ENCODE data around the gene FCHO1.

The FCHO1 gene

GRCh38 chr19:17767559-17767958 is 16.3 kb downstream of the FCHO1 start:
- Histone ChIP-seq H3K4me1 (ENCODE audit: low read depth, poor library complexity, severe bottlenecking) (no peaks in the 10 kb centered on the region), H4K20me1 (ENCODE audit: insufficient read depth) (no peaks in the 10 kb centered on the region), H3K9ac (no peak overlapping the region), H3K36me3 (ENCODE audit: insufficient read depth) (no peaks in the 10 kb centered on the region), H3K4me3 (IDR thresholded peaks at IDR 0.05; ENCODE audit: insufficient read depth, low read depth, low read length) (no peak overlapping the region), H3K4me2 (no peak overlapping the region), H2AFZ (ENCODE audit: low read depth) (no peak overlapping the region), H3K27me3 (ENCODE audit: insufficient read depth, low read depth) (no peaks in the 10 kb centered on the region), H3K27ac (no peak overlapping the region), H3K79me2 (ENCODE audit: insufficient read depth, low read depth) (no peaks in the 10 kb centered on the region)
- TF ChIP-seq, protein P1, sequence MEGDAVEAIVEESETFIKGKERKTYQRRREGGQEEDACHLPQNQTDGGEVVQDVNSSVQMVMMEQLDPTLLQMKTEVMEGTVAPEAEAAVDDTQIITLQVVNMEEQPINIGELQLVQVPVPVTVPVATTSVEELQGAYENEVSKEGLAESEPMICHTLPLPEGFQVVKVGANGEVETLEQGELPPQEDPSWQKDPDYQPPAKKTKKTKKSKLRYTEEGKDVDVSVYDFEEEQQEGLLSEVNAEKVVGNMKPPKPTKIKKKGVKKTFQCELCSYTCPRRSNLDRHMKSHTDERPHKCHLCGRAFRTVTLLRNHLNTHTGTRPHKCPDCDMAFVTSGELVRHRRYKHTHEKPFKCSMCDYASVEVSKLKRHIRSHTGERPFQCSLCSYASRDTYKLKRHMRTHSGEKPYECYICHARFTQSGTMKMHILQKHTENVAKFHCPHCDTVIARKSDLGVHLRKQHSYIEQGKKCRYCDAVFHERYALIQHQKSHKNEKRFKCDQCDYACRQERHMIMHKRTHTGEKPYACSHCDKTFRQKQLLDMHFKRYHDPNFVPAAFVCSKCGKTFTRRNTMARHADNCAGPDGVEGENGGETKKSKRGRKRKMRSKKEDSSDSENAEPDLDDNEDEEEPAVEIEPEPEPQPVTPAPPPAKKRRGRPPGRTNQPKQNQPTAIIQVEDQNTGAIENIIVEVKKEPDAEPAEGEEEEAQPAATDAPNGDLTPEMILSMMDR (conservative IDR thresholded peaks at IDR 0.05; ENCODE audit: low read depth, low read length) = no peak

DNA sequence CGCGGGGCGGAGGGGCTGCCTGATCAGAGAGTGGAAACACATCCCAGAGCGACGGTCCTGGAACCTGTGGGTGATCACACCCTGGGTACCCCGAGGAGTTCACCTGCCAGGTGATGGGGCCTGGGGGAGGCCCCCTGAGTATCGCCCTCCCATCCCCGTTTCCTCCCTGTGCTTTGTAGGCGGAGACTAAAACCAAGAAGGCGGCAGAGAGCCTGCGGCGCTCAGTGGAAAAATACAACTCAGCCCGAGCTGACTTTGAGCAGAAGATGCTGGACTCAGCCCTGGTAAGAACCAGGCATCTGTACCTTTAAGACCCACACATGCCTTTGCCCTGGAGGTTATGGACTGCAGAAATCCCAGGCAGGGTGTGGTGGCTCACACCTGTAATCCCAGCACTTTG is 19.3 kb downstream of the FCHO1 start:
- TF ChIP-seq, protein P1 (conservative IDR thresholded peaks at IDR 0.05; ENCODE audit: low read depth, low read length) = no peak
- Histone ChIP-seq H3K79me2 (ENCODE audit: insufficient read depth, low read depth) (no peaks in the 10 kb centered on the region), H3K4me1 (ENCODE audit: low read depth, poor library complexity, severe bottlenecking) (no peaks in the 10 kb centered on the region), H3K4me2 (no peak overlapping the region), H3K4me3 (IDR thresholded peaks at IDR 0.05; ENCODE audit: insufficient read depth, low read depth, low read length) (no peak overlapping the region), H3K36me3 (ENCODE audit: insufficient read depth) (no peaks in the 10 kb centered on the region), H3K27ac (no peak overlapping the region), H3K9ac (no peak overlapping the region), H3K27me3 (ENCODE audit: insufficient read depth, low read depth) (no peaks in the 10 kb centered on the region), H4K20me1 (ENCODE audit: insufficient read depth) (no peaks in the 10 kb centered on the region), H2AFZ (ENCODE audit: low read depth) (no peak overlapping the region)

- Histone ChIP-seq H3K9ac (no peak overlapping the region), H3K79me2 (ENCODE audit: insufficient read depth, low read depth) (no peaks in the 10 kb centered on the region), H3K27ac (no peak overlapping the region), H3K4me2 (no peak overlapping the region), H4K20me1 (ENCODE audit: insufficient read depth) (no peaks in the 10 kb centered on the region), H3K27me3 (ENCODE audit: insufficient read depth, low read depth) (no peaks in the 10 kb centered on the region), H3K4me1 (ENCODE audit: low read depth, poor library complexity, severe bottlenecking) (peaks cover 8% of the 10 kb centered on the region), H3K4me3 (IDR thresholded peaks at IDR 0.05; ENCODE audit: insufficient read depth, low read depth, low read length) (no peak overlapping the region), H3K36me3 (ENCODE audit: insufficient read depth) (no peaks in the 10 kb centered on the region), H2AFZ (ENCODE audit: low read depth) (no peak overlapping the region)
- TF ChIP-seq, protein P1 (conservative IDR thresholded peaks at IDR 0.05; ENCODE audit: low read depth, low read length) = no peak
Observed at GRCh38 chr19:17772172-17772571, 20.9 kb downstream of the FCHO1 start.

GRCh38 chr19:17775245-17775927 is 24.1 kb downstream of the FCHO1 start:
- H3K4me1 ChIP-seq (ENCODE audit: low read depth, poor library complexity, severe bottlenecking) = peaks cover 14% of the 10 kb centered on the region
- H3K79me2 ChIP-seq (ENCODE audit: insufficient read depth, low read depth) = no peaks in the 10 kb centered on the region
- no peaks in the 10 kb centered on the region for H4K20me1 ChIP-seq (ENCODE audit: insufficient read depth)
- no peak overlapping the region for H2AFZ ChIP-seq (ENCODE audit: low read depth)
- no peak overlapping the region for H3K4me2 ChIP-seq
- TF ChIP-seq, protein P1 (conservative IDR thresholded peaks at IDR 0.05; ENCODE audit: low read depth, low read length) = peak; percentile 81
- H3K4me3 ChIP-seq (IDR thresholded peaks at IDR 0.05; ENCODE audit: insufficient read depth, low read depth, low read length) = no peak overlapping the region
- no peaks in the 10 kb centered on the region for H3K27me3 ChIP-seq (ENCODE audit: insufficient read depth, low read depth)
- H3K9ac ChIP-seq = no peak overlapping the region
- no peaks in the 10 kb centered on the region for H3K36me3 ChIP-seq (ENCODE audit: insufficient read depth)
- no peak overlapping the region for H3K27ac ChIP-seq

All from KMS-11 (cell line).